H9 (cell line): ENCODE measurements around the gene HSD17B3. TPM values are rescaled to one million over a fixed set of nuclear protein-coding genes. Genes with fewer than 3 reads are reported as not detected.

Experiments used
- DNase-seq: peaks from one replicate; pipeline ENCODE4 v3.0.0-alpha.2; 2017
- H2AFZ ChIP-seq: one replicate; pipeline ENCODE4 v1.6.1; 2013; ENCODE audit warnings: mild to moderate bottlenecking, low read length, control low read depth, moderate library complexity
- H2AK5ac ChIP-seq: 2 replicates; pipeline ENCODE4 v1.6.1; 2013; ENCODE audit warnings: low read length, control low read depth, mixed read lengths; ENCODE audit not compliant: insufficient read length
- H2BK120ac ChIP-seq: one replicate; pipeline ENCODE4 v1.6.1; 2013; ENCODE audit warnings: low read depth, mild to moderate bottlenecking, low read length, control low read depth, inconsistent platforms; ENCODE audit not compliant: poor library complexity, severe bottlenecking
- H2BK12ac ChIP-seq: 2 replicates; pipeline ENCODE4 v1.6.1; 2013; ENCODE audit warnings: low read length, control low read depth, mixed read lengths, low read depth; ENCODE audit not compliant: insufficient read length
- H2BK15ac ChIP-seq: 2 replicates; pipeline ENCODE4 v1.6.1; 2013; ENCODE audit warnings: low read depth, low read length, control low read depth
- H2BK20ac ChIP-seq: one replicate; pipeline ENCODE4 v1.6.1; 2013; ENCODE audit warnings: low read depth, mild to moderate bottlenecking, low read length, control low read depth, inconsistent platforms; ENCODE audit not compliant: poor library complexity, severe bottlenecking
- H2BK5ac ChIP-seq: 2 replicates; pipeline ENCODE4 v1.6.1; 2013; ENCODE audit warnings: low read length, control low read depth, mixed read lengths; ENCODE audit not compliant: insufficient read length
- H3K14ac ChIP-seq: 2 replicates; pipeline ENCODE4 v1.6.1; 2013; ENCODE audit warnings: low read length, control low read depth; ENCODE audit not compliant: insufficient read depth
- H3K18ac ChIP-seq: 2 replicates; pipeline ENCODE4 v1.6.1; 2013; ENCODE audit warnings: low read depth, mild to moderate bottlenecking, mixed read lengths, low read length, control low read depth; ENCODE audit not compliant: insufficient read length
- H3K23ac ChIP-seq: 2 replicates; pipeline ENCODE4 v1.6.1; 2013; ENCODE audit warnings: low read length, control low read depth, mixed read lengths, low read depth; ENCODE audit not compliant: insufficient read length
- H3K23me2 ChIP-seq: 2 replicates; pipeline ENCODE4 v1.6.1; 2013; ENCODE audit warnings: low read depth, mild to moderate bottlenecking, mixed read lengths, low read length, control low read depth; ENCODE audit not compliant: insufficient read length, poor library complexity, severe bottlenecking
- H3K27ac ChIP-seq: 2 replicates; pipeline ENCODE4 v1.5.1; 2013; ENCODE audit warnings: low read length, control low read depth, mixed read lengths, low read depth; ENCODE audit not compliant: insufficient read length
- H3K27me3 ChIP-seq: 2 replicates; pipeline ENCODE4 v1.6.1; 2013; ENCODE audit warnings: low read length, control low read depth, inconsistent platforms; ENCODE audit not compliant: insufficient read depth
- H3K4ac ChIP-seq: 2 replicates; pipeline ENCODE4 v1.6.1; 2013; ENCODE audit warnings: low read depth, mild to moderate bottlenecking, control low read depth, inconsistent platforms, low read length, moderate library complexity
- H3K4me1 ChIP-seq: 2 replicates; pipeline ENCODE4 v1.6.1; 2013; ENCODE audit warnings: low read length, control low read depth, inconsistent platforms; ENCODE audit not compliant: insufficient read depth
- H3K4me2 ChIP-seq: 2 replicates; pipeline ENCODE4 v1.6.1; 2013; ENCODE audit warnings: low read length, control low read depth, mixed read lengths; ENCODE audit not compliant: insufficient read length, insufficient read depth
- H3K56ac ChIP-seq: 2 replicates; pipeline ENCODE4 v1.6.1; 2013; ENCODE audit warnings: low read depth, mild to moderate bottlenecking, mixed read lengths, low read length, control low read depth; ENCODE audit not compliant: insufficient read length
- H3K79me1 ChIP-seq: 2 replicates; pipeline ENCODE4 v1.6.1; 2013; ENCODE audit warnings: low read depth, mild to moderate bottlenecking, moderate library complexity, low read length, control low read depth, inconsistent platforms; ENCODE audit not compliant: insufficient read depth, poor library complexity, severe bottlenecking
- H3K79me2 ChIP-seq: 2 replicates; pipeline ENCODE4 v1.6.1; 2013; ENCODE audit warnings: low read length, control low read depth, inconsistent platforms; ENCODE audit not compliant: insufficient read depth
- H3K9ac ChIP-seq: 2 replicates; pipeline ENCODE4 v1.6.1; 2013; ENCODE audit warnings: low read length, control low read depth, mixed read lengths; ENCODE audit not compliant: insufficient read length; ENCODE audit errors: extremely low read depth
- H3K9me3 ChIP-seq: one replicate; pipeline ENCODE4 v1.6.1; 2013; ENCODE audit warnings: low read depth, low read length, inconsistent platforms; ENCODE audit not compliant: control insufficient read depth
- H3T11ph ChIP-seq: one replicate; pipeline ENCODE4 v1.6.1; 2013; ENCODE audit warnings: mild to moderate bottlenecking, low read length, control low read depth, inconsistent platforms
- H4K20me1 ChIP-seq: one replicate; pipeline ENCODE4 v1.6.1; 2013; ENCODE audit not compliant: control insufficient read depth, insufficient read length, insufficient read depth
- H4K5ac ChIP-seq: 2 replicates; pipeline ENCODE4 v1.6.1; 2013; ENCODE audit warnings: low read depth, mild to moderate bottlenecking, mixed read lengths, low read length, control low read depth; ENCODE audit not compliant: insufficient read length
- H4K8ac ChIP-seq: replicated peaks from 2 replicates; pipeline ENCODE4 v1.6.1; 2013; ENCODE audit warnings: low read length, control low read depth, mixed read lengths, low read depth; ENCODE audit not compliant: insufficient read length
- H4K91ac ChIP-seq: 2 replicates; pipeline ENCODE4 v1.6.1; 2013; ENCODE audit warnings: low read depth, mild to moderate bottlenecking, moderate library complexity, mixed read lengths, low read length, control low read depth; ENCODE audit not compliant: insufficient read length
- H3K27ac Mint-ChIP-seq, 3 experiments: 2 replicates in 2 of 3; 3 replicates in 1 of 3; pipeline ENCODE4 v1.8.0; 2020 to 2021; ENCODE audit warnings: mixed read lengths in 3 of 3, mild to moderate bottlenecking in 1 of 3, moderate library complexity in 1 of 3
- H3K27me3 Mint-ChIP-seq: 2 replicates; pipeline ENCODE4 v1.8.0; 2021; ENCODE audit warnings: low read depth, mild to moderate bottlenecking, moderate library complexity, mixed read lengths
- H3K36me3 Mint-ChIP-seq, 3 experiments: 2 replicates in 2 of 3; 3 replicates in 1 of 3; pipeline ENCODE4 v1.8.0; 2020 to 2021; ENCODE audit warnings: low read depth in 3 of 3, mixed read lengths in 3 of 3; ENCODE audit not compliant: insufficient read depth in 1 of 3
- H3K4me1 Mint-ChIP-seq, 2 experiments: 2 replicates each; pipeline ENCODE4 v1.8.0; 2020; ENCODE audit warnings: mixed read lengths in 2 of 2
- H3K4me3 Mint-ChIP-seq, 2 experiments: 2 replicates in 1 of 2; 3 replicates in 1 of 2; pipeline ENCODE4 v1.8.0; 2020 to 2021; ENCODE audit warnings: mild to moderate bottlenecking in 2 of 2, mixed read lengths in 2 of 2, moderate library complexity in 1 of 2
- H3K9me3 Mint-ChIP-seq, 2 experiments: 2 replicates in 1 of 2; 3 replicates in 1 of 2; pipeline ENCODE4 v1.8.0; 2020; ENCODE audit warnings: mild to moderate bottlenecking in 2 of 2, mixed read lengths in 2 of 2, moderate library complexity in 1 of 2
- WGBS: extraction: QIAGEN DNeasy Blood & Tissue Kit; methylation state at CpG from one replicate; pipeline ENCODE4 v1.1.7; 2013; ENCODE audit warnings: missing lambda C conversion rate, low lambda C conversion rate, mixed read lengths; ENCODE audit not compliant: insufficient read length; ENCODE audit errors: extremely low coverage; 5-methylcytosine and 5-hydroxymethylcytosine counted together
- total RNA-seq: library from RNA; stranded (reverse); gene quantifications from 2 replicates; pipeline ENCODE4 v1.2.1, GENCODE V29; 2021
- TF ChIP-seq, protein P1 (sequence below): fragments of 200-600 bp; sonication (generic); conservative IDR thresholded peaks from 3 replicates; pipeline ENCODE4 v1.8.0; 2021; ENCODE audit warnings: antibody characterized with exemption, mild to moderate bottlenecking

The HSD17B3 gene
- total RNA-seq, 1 experiment from 2014 or later = not detected

DNA sequence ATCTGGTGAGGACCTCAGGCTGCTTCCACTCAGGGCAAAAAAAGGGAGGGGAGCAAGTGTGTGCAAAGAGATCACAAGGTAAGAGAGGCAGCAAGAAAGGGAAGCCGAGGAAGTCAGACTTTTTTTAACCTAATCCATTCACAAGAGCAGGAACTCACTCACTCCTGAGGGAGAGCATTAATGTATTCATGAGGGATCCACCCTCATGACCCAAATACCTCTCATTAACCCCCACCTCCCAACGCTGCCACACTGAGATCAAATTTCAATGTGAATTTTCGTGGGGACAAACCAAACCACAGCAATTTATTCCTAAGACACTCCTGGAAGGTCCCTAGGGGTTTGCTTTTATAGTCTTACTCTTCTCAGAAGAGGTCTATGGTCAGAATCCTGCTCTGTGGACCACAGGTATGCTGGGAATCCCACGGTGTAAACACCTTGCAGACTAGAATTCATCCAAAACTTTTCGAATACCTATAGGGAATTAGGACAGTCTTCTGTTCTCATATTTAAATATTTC, 108.7 kb downstream of the HSD17B3 start:
- Histone ChIP-seq H3K27me3 (no peaks in the 10 kb centered on the region), H3K4me2 (no peak overlapping the region), H2BK12ac (no peak overlapping the region), H3K79me2 (no peaks in the 10 kb centered on the region), H3K4ac (no peak overlapping the region), H2BK120ac (no peak overlapping the region), H3K79me1 (no peaks in the 10 kb centered on the region), H3K4me1 (no peaks in the 10 kb centered on the region), H3K27ac (no peak overlapping the region), H2BK5ac (no peak overlapping the region), H4K5ac (no peak overlapping the region), H3K56ac (no peak overlapping the region), H3K9me3 (no peaks in the 10 kb centered on the region), H4K8ac (no peak overlapping the region), H2BK20ac (no peak overlapping the region), H3T11ph (no peak overlapping the region), H2AK5ac (no peak overlapping the region), H3K18ac (no peak overlapping the region), H2BK15ac (no peak overlapping the region), H3K23ac (no peak overlapping the region), H2AFZ (no peak overlapping the region), H4K91ac (no peak overlapping the region), H3K14ac (no peak overlapping the region), H4K20me1 (no peaks in the 10 kb centered on the region), H3K23me2 (no peaks in the 10 kb centered on the region), H3K9ac (no peak overlapping the region)
- Mint-ChIP-seq H3K27me3 (peaks cover 9% of the 10 kb centered on the region), H3K9me3 (peaks cover 27 to 36% of the 10 kb centered on the region in 2 experiments), H3K4me1 (peaks cover 4% of the 10 kb centered on the region in 2 experiments; a peak in 3 of 4 replicates), H3K27ac (no peak overlapping the region), H3K4me3 (no peak overlapping the region), H3K36me3 (peaks cover 8 to 25% (median 9%) of the 10 kb centered on the region in 3 experiments; a peak in 6 of 7 replicates)
- no peak for DNase-seq
- TF ChIP-seq, protein P1, sequence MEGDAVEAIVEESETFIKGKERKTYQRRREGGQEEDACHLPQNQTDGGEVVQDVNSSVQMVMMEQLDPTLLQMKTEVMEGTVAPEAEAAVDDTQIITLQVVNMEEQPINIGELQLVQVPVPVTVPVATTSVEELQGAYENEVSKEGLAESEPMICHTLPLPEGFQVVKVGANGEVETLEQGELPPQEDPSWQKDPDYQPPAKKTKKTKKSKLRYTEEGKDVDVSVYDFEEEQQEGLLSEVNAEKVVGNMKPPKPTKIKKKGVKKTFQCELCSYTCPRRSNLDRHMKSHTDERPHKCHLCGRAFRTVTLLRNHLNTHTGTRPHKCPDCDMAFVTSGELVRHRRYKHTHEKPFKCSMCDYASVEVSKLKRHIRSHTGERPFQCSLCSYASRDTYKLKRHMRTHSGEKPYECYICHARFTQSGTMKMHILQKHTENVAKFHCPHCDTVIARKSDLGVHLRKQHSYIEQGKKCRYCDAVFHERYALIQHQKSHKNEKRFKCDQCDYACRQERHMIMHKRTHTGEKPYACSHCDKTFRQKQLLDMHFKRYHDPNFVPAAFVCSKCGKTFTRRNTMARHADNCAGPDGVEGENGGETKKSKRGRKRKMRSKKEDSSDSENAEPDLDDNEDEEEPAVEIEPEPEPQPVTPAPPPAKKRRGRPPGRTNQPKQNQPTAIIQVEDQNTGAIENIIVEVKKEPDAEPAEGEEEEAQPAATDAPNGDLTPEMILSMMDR = no peak
- no CpG with 5 or more reads among the region's 5 CpGs for WGBS
